Panc1 (cell line): ENCODE data around the gene FAM124B. TPM values are rescaled to one million over a fixed set of nuclear protein-coding genes. Genes with fewer than 3 reads are reported as not detected.

ENCODE experiments used
- ATAC-seq: fragments of 200-7000 bp; cut with Tn5 transposase; 2 replicates; pipeline ENCODE4 v1.9.1; 2020; ENCODE audit warnings: mild to moderate bottlenecking, moderate library complexity
- BruUV-seq: library from RNA; stranded (reverse); fragments of 400-500 nt; replicated peaks from 2 replicates; lab custom pipeline; 2021; lab: Mats Ljungman, UMichigan
- CTCF ChIA-PET: fragments of 300-600 bp; sonication (Branson Sonifier 250); formaldehyde crosslinking; loops from one replicate; lab custom pipeline; 2022; ENCODE audit warnings: antibody characterized with exemption; lab: Charles Lee
- POLR2A ChIA-PET: fragments of 300-600 bp; sonication (Branson Sonifier 250); formaldehyde crosslinking; loops from one replicate; lab custom pipeline; 2022; ENCODE audit warnings: antibody characterized with exemption; lab: Charles Lee
- DNase-seq: peaks from one replicate; pipeline ENCODE4 v3.0.0-alpha.2; 2010; ENCODE audit warnings: low read depth, low spot score
- H3K27ac ChIP-seq: 2 replicates; pipeline ENCODE4 v1.5.1; 2011; ENCODE audit warnings: mild to moderate bottlenecking, low read length, inconsistent platforms
- H3K27me3 ChIP-seq: fragments of 200-500 bp; sonication (Bioruptor generic); 2 replicates; pipeline ENCODE4 v1.6.0; 2014; ENCODE audit warnings: low read length, inconsistent platforms; ENCODE audit not compliant: control insufficient read depth, insufficient read depth
- H3K36me3 ChIP-seq: fragments of 200-500 bp; sonication (Bioruptor generic); 2 replicates; pipeline ENCODE4 v1.5.1; 2014; ENCODE audit warnings: inconsistent platforms, mild to moderate bottlenecking, low read length, moderate library complexity; ENCODE audit not compliant: control insufficient read depth, insufficient read depth
- H3K4me1 ChIP-seq: 2 replicates; pipeline ENCODE4 v1.5.1; 2011; ENCODE audit warnings: inconsistent platforms, mild to moderate bottlenecking, low read length, moderate library complexity; ENCODE audit not compliant: control insufficient read depth, insufficient read depth
- H3K4me3 ChIP-seq, 2 experiments: 2 replicates each; pipeline ENCODE4 v1.5.1; 2011 to 2012; ENCODE audit warnings: low read depth in 2 of 2, low read length in 2 of 2, mild to moderate bottlenecking in 2 of 2, inconsistent platforms in 1 of 2, moderate library complexity in 1 of 2
- H3K9me3 ChIP-seq: fragments of 200-500 bp; sonication (Bioruptor generic); 2 replicates; pipeline ENCODE4 v1.5.1; 2014; ENCODE audit warnings: low read depth, mild to moderate bottlenecking, inconsistent platforms, low read length, moderate library complexity; ENCODE audit not compliant: control insufficient read depth, insufficient read depth
- POLR2AphosphoS5 ChIP-seq: IDR thresholded peaks from 2 replicates; pipeline ENCODE4 v1.6.1; 2012; ENCODE audit warnings: mild to moderate bottlenecking, low read depth, low read length, moderate library complexity
- SIN3A ChIP-seq: IDR thresholded peaks from 2 replicates; pipeline ENCODE4 v1.6.1; 2012; ENCODE audit warnings: low read depth, mild to moderate bottlenecking, low read length, moderate library complexity, borderline replicate concordance; ENCODE audit not compliant: insufficient read depth
- TCF7L2 ChIP-seq: IDR thresholded peaks from 2 replicates; pipeline ENCODE4 v1.6.1; 2011; ENCODE audit warnings: mild to moderate bottlenecking, low read depth, low read length, inconsistent platforms
- in situ Hi-C: cut with HindIII; loops from 2 replicates; pipeline ENCODE4 v1.10.0; 2016; ENCODE audit warnings: low sequenced_read_pairs, low pct_unique_long_range_greater_than_20kb
- intact Hi-C: fragments of 100-400 bp; cut with micrococcal nuclease; formaldehyde crosslinking; loops from one replicate; pipeline ENCODE4 v1.10.0; 2022; ENCODE audit not compliant: unreplicated experiment
- total RNA-seq: library from RNA; stranded (reverse); gene quantifications from one replicate; pipeline ENCODE4 v1.2.1, GENCODE V29; 2021; ENCODE audit not compliant: unreplicated experiment
- TF ChIP-seq, protein P1 (sequence below), 2 experiments: IDR thresholded peaks; 2 replicates each; pipeline ENCODE4 v1.6.1; 2011 to 2012; ENCODE audit warnings: low read depth in 2 of 2, control low read depth in 1 of 2, low read length in 1 of 2, mild to moderate bottlenecking in 1 of 2, moderate library complexity in 1 of 2; ENCODE audit not compliant: insufficient read depth in 1 of 2
- TF ChIP-seq, protein P2 (sequence below): fragments of 450-650 bp; IDR thresholded peaks from 2 replicates; pipeline ENCODE4 v1.5.1; 2017; ENCODE audit warnings: mild to moderate bottlenecking

The FAM124B gene
- total RNA-seq, 1 experiment from 2014 or later, result 0.08 TPM

DNA sequence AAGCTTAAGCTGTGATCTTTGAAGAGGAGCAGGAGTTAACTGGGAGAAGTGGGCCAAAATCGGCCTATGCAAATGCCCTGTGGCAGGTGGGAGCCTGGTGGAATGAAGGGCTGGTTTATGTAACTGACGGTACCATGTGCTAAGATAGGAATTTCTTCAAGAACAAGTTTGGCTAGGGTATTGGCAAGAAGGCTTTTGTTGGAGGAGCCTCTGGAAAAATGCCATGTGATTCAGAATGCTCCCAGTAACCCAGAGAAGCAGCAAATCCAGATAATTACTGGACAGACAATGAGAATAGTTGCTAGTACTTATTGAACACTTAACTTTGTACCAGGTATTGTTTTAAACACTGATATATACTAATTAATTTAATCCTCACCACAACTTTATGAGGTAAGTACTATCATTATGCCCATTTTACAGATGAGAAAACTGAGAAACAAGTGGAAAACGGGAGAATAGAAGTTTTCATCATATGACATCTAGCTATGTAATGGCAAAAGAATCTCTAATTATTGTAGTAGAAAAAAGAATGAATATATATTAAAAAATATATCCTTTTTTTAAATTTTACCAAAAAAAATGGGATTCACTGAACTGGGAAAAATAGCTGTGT, 9.1 kb upstream of the FAM124B start:
- DNase-seq (no peak), ATAC-seq (no peak)
- Histone ChIP-seq H3K4me3 (no peak overlapping the region), H3K36me3 (no peaks in the 10 kb centered on the region), H3K4me1 (no peaks in the 10 kb centered on the region), H3K27ac (no peak overlapping the region), H3K27me3 (no peaks in the 10 kb centered on the region), H3K9me3 (no peaks in the 10 kb centered on the region)
- ChIA-PET CTCF (no interaction called here), POLR2A (no interaction called here)
- intact Hi-C loops, result no loop called here
- BruUV-seq, result no TSS peak
- in situ Hi-C loops, result no loop called here
- TF ChIP-seq, protein P1, sequence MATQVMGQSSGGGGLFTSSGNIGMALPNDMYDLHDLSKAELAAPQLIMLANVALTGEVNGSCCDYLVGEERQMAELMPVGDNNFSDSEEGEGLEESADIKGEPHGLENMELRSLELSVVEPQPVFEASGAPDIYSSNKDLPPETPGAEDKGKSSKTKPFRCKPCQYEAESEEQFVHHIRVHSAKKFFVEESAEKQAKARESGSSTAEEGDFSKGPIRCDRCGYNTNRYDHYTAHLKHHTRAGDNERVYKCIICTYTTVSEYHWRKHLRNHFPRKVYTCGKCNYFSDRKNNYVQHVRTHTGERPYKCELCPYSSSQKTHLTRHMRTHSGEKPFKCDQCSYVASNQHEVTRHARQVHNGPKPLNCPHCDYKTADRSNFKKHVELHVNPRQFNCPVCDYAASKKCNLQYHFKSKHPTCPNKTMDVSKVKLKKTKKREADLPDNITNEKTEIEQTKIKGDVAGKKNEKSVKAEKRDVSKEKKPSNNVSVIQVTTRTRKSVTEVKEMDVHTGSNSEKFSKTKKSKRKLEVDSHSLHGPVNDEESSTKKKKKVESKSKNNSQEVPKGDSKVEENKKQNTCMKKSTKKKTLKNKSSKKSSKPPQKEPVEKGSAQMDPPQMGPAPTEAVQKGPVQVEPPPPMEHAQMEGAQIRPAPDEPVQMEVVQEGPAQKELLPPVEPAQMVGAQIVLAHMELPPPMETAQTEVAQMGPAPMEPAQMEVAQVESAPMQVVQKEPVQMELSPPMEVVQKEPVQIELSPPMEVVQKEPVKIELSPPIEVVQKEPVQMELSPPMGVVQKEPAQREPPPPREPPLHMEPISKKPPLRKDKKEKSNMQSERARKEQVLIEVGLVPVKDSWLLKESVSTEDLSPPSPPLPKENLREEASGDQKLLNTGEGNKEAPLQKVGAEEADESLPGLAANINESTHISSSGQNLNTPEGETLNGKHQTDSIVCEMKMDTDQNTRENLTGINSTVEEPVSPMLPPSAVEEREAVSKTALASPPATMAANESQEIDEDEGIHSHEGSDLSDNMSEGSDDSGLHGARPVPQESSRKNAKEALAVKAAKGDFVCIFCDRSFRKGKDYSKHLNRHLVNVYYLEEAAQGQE (IDR thresholded peaks at IDR 0.05; ENCODE audit: insufficient read depth in 1 of 2, low read depth in 2 of 2, low read length in 1 of 2), result no peak
- TF ChIP-seq POLR2AphosphoS5, result no peak
- no peak for TF ChIP-seq SIN3A
- TF ChIP-seq TCF7L2, result no peak
- TF ChIP-seq, protein P2, sequence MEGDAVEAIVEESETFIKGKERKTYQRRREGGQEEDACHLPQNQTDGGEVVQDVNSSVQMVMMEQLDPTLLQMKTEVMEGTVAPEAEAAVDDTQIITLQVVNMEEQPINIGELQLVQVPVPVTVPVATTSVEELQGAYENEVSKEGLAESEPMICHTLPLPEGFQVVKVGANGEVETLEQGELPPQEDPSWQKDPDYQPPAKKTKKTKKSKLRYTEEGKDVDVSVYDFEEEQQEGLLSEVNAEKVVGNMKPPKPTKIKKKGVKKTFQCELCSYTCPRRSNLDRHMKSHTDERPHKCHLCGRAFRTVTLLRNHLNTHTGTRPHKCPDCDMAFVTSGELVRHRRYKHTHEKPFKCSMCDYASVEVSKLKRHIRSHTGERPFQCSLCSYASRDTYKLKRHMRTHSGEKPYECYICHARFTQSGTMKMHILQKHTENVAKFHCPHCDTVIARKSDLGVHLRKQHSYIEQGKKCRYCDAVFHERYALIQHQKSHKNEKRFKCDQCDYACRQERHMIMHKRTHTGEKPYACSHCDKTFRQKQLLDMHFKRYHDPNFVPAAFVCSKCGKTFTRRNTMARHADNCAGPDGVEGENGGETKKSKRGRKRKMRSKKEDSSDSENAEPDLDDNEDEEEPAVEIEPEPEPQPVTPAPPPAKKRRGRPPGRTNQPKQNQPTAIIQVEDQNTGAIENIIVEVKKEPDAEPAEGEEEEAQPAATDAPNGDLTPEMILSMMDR, result no peak

DNA sequence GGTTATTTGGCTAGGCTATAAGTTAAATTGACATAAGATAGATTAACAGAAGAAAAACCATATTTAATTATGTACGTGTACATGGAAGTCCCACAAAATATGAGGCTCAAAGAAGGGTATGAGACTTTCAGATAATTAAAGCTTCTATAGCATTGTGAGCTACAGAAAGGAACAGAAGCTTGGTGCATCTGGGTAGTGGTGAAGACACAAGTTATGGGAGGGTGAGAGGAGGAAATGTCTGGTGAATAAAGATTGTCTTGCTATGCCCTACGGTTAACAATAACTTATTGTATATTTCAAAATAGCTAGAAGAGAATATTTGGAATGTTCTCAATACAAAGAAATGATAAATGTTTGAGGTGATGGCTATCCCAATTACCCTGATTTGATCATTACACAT, 6.8 kb upstream of the FAM124B start:
- Histone ChIP-seq H3K4me3 (no peak overlapping the region), H3K27me3 (no peaks in the 10 kb centered on the region), H3K27ac (no peak overlapping the region), H3K4me1 (no peaks in the 10 kb centered on the region), H3K9me3 (no peaks in the 10 kb centered on the region), H3K36me3 (no peaks in the 10 kb centered on the region)
- DNase-seq (no peak), ATAC-seq (no peak)
- in situ Hi-C loops, result no loop called here
- CTCF ChIA-PET, result interaction anchor here (0.7 kb wide), 1 partner anchor 40 kb away, joined by 4 read pairs; no protein-coding TSS in a partner anchor
- BruUV-seq, result no TSS peak
- intact Hi-C loops, result no loop called here
- TF ChIP-seq TCF7L2, result no peak
- no peak for TF ChIP-seq POLR2AphosphoS5
- POLR2A ChIA-PET, result no interaction called here

DNA sequence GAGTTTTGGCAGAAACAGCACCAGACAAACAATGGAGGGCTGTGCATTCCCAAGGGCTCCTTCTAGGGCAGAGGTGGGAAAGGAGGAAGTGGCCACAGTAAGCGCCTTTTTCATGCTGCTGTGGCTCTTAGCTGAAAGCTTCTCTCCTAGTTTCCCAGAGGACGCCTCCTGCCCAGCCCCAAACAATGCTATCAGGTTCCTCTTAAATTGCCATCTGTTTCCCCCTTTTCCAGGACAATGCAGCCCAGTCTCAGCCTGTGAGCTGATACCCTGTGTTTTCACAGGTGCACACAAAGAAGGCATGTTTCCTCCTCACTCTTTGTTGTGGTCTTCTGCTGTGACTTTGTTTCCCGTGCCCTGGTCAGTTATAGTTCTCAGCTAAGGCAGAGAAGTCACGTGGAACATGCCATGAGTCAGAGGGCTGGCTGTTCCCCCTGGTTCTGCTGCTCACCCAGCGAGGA, 5.4 kb upstream of the FAM124B start:
- TF ChIP-seq, protein P1 (IDR thresholded peaks at IDR 0.05; ENCODE audit: insufficient read depth in 1 of 2, low read depth in 2 of 2, low read length in 1 of 2), result no peak
- TF ChIP-seq TCF7L2 (no peak), SIN3A (no peak), POLR2AphosphoS5 (no peak)
- TF ChIP-seq, protein P2, result no peak
- POLR2A ChIA-PET, result no interaction called here
- H3K27me3 ChIP-seq, result no peaks in the 10 kb centered on the region
- in situ Hi-C loops (no loop called here), intact Hi-C loops (no loop called here)
- H3K27ac ChIP-seq, result no peak overlapping the region
- BruUV-seq, result no TSS peak
- CTCF ChIA-PET, result no interaction called here
- DNase-seq, result no peak
- no peaks in the 10 kb centered on the region for H3K9me3 ChIP-seq
- H3K36me3 ChIP-seq, result no peaks in the 10 kb centered on the region
- H3K4me3 ChIP-seq, result no peak overlapping the region
- H3K4me1 ChIP-seq, result no peaks in the 10 kb centered on the region
- ATAC-seq, result no peak
